HEK293 (cell line): ENCODE results near the gene NID2.

Experiments
- GFI1B ChIP-seq: fragments of 450-650 bp; formaldehyde crosslinking; IDR thresholded peaks from 2 replicates; pipeline ENCODE4 v1.5.1; 2016; ENCODE audit warnings: missing biosample characterization, missing genetic modification characterization
- GLIS2 ChIP-seq: fragments of 450-650 bp; formaldehyde crosslinking; IDR thresholded peaks from 2 replicates; pipeline ENCODE4 v1.5.1; 2016; ENCODE audit warnings: missing biosample characterization, missing genetic modification characterization
- MEIS1 ChIP-seq: sonication (generic); formaldehyde crosslinking; IDR thresholded peaks from 2 replicates; pipeline ENCODE4 v1.8.1; 2022; ENCODE audit warnings: missing genetic modification reagents, mild to moderate bottlenecking, borderline replicate concordance
- TRIM28 ChIP-seq: IDR thresholded peaks from 2 replicates; pipeline ENCODE4 v1.6.1; 2011; ENCODE audit warnings: low read length, control low read depth, borderline replicate concordance
- YY2 ChIP-seq: fragments of 450-650 bp; formaldehyde crosslinking; IDR thresholded peaks from 2 replicates; pipeline ENCODE4 v1.5.1; 2016; ENCODE audit warnings: missing biosample characterization, missing genetic modification characterization
- ZBTB48 ChIP-seq: fragments of 450-650 bp; formaldehyde crosslinking; IDR thresholded peaks from 2 replicates; pipeline ENCODE4 v1.5.1; 2016; ENCODE audit warnings: missing biosample characterization, missing genetic modification characterization
- ZFP3 ChIP-seq: fragments of 450-650 bp; formaldehyde crosslinking; IDR thresholded peaks from 2 replicates; pipeline ENCODE4 v1.5.1; 2016; ENCODE audit warnings: low read depth, missing biosample characterization, missing genetic modification characterization
- ZNF221 ChIP-seq: fragments of 450-650 bp; formaldehyde crosslinking; IDR thresholded peaks from 2 replicates; pipeline ENCODE4 v1.5.1; 2017; ENCODE audit warnings: missing biosample characterization, missing genetic modification characterization, borderline replicate concordance
- ZNF223 ChIP-seq: fragments of 450-650 bp; formaldehyde crosslinking; IDR thresholded peaks from 2 replicates; pipeline ENCODE4 v1.5.1; 2016; ENCODE audit warnings: missing biosample characterization, missing genetic modification characterization
- ZNF335 ChIP-seq: fragments of 450-650 bp; formaldehyde crosslinking; conservative IDR thresholded peaks from 2 replicates; pipeline ENCODE4 v1.5.1; 2016; ENCODE audit warnings: missing biosample characterization, missing genetic modification characterization
- ZNF48 ChIP-seq: fragments of 450-650 bp; formaldehyde crosslinking; IDR thresholded peaks from 2 replicates; pipeline ENCODE4 v1.5.1; 2016; ENCODE audit warnings: missing biosample characterization, missing genetic modification characterization
- ZNF596 ChIP-seq: fragments of 450-650 bp; IDR thresholded peaks from 2 replicates; pipeline ENCODE4 v1.5.0; 2018; ENCODE audit warnings: missing biosample characterization, mild to moderate bottlenecking, missing genetic modification characterization, moderate library complexity
- ZNF600 ChIP-seq: fragments of 450-650 bp; formaldehyde crosslinking; IDR thresholded peaks from 2 replicates; pipeline ENCODE4 v1.5.1; 2016; ENCODE audit warnings: missing biosample characterization, missing genetic modification characterization
- ZNF660 ChIP-seq: fragments of 450-650 bp; IDR thresholded peaks from 2 replicates; pipeline ENCODE4 v1.5.1; 2018; ENCODE audit warnings: missing biosample characterization, mild to moderate bottlenecking, missing genetic modification characterization
- ZNF670 ChIP-seq: fragments of 450-650 bp; formaldehyde crosslinking; IDR thresholded peaks from 2 replicates; pipeline ENCODE4 v1.5.1; 2016; ENCODE audit warnings: missing biosample characterization, missing genetic modification characterization, low read depth
- ZNF677 ChIP-seq: fragments of 450-650 bp; IDR thresholded peaks from 2 replicates; pipeline ENCODE4 v1.5.0; 2018; ENCODE audit warnings: missing biosample characterization, mild to moderate bottlenecking, missing genetic modification characterization, moderate library complexity
- ZNF76 ChIP-seq: fragments of 450-650 bp; formaldehyde crosslinking; IDR thresholded peaks from 2 replicates; pipeline ENCODE4; 2016; ENCODE audit warnings: low read depth, missing biosample characterization, missing genetic modification characterization, borderline replicate concordance
- ZNF777 ChIP-seq: fragments of 450-650 bp; formaldehyde crosslinking; IDR thresholded peaks from 2 replicates; pipeline ENCODE4 v1.5.1; 2017; ENCODE audit warnings: missing biosample characterization, missing genetic modification characterization, borderline replicate concordance
- ZNF843 ChIP-seq: fragments of 450-650 bp; formaldehyde crosslinking; IDR thresholded peaks from 2 replicates; pipeline ENCODE4 v1.5.1; 2016; ENCODE audit warnings: missing biosample characterization, missing genetic modification characterization
- TF ChIP-seq, protein P1 (sequence below): fragments of 450-650 bp; formaldehyde crosslinking; IDR thresholded peaks from 2 replicates; pipeline ENCODE4 v1.5.1; 2017; ENCODE audit warnings: missing biosample characterization, missing genetic modification characterization
- TF ChIP-seq, protein P2 (sequence below): fragments of 450-650 bp; formaldehyde crosslinking; IDR thresholded peaks from 2 replicates; pipeline ENCODE4 v1.5.0; 2017; ENCODE audit warnings: missing biosample characterization, missing genetic modification characterization, borderline replicate concordance
- TF ChIP-seq, protein P3 (sequence below): fragments of 450-650 bp; formaldehyde crosslinking; IDR thresholded peaks from 2 replicates; pipeline ENCODE4 v1.5.1; 2016; ENCODE audit warnings: missing biosample characterization, missing genetic modification characterization
- TF ChIP-seq, protein P4 (sequence below): fragments of 450-650 bp; formaldehyde crosslinking; IDR thresholded peaks from 2 replicates; pipeline ENCODE4 v1.5.1; 2016; ENCODE audit warnings: missing biosample characterization, missing genetic modification characterization
- TF ChIP-seq, protein P5 (sequence below): fragments of 450-650 bp; formaldehyde crosslinking; IDR thresholded peaks from 2 replicates; pipeline ENCODE4 v1.5.1; 2016; ENCODE audit warnings: missing biosample characterization, missing genetic modification characterization
- TF ChIP-seq, protein P6 (sequence below): fragments of 450-650 bp; formaldehyde crosslinking; IDR thresholded peaks from 2 replicates; pipeline ENCODE4 v1.5.1; 2016; ENCODE audit warnings: missing biosample characterization, missing genetic modification characterization

NID2 gene

DNA sequence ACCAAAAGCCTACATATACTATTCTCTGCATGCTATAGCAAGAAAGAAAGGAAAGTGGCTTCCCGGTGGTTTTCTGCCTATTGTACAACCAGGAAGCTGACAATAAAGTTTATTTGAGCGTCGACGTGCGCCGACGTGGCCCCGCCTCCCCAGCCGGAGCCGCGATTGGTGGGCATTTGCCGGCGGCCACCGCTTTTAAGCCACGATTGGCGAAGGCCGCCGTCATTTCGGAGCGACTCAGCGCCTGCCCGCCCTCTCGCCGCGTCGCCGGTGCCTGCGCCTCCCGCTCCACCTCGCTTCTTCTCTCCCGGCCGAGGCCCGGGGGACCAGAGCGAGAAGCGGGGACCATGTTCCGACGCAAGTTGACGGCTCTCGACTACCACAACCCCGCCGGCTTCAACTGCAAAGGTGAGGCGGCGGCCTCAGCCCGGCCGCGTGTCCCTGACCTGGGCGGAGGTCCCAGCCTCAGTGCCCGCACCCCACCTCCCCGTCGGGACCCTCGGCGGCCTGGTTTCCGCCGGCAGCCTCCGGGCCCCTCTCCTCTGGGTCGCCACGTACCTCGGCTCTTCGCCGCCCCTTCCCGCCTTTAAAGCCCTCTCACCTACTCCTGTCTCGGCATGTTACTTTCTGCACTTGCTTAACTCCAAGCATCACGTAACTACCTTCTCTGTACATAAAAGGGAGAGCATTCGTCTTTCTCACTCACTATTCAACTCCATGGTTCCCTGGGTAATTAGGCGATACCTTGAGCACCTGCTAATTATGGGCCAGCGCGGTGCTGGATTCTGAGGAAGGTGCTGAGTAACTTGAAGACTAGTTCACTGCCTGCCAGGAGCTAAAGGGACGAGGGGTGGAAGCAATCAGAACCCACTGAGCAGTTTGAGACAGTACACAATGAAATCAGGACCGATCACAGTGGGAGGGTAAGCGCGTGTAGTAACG is 79.3 kb downstream of the NID2 start, which contains the start of gene RTRAF (continued):
- TF ChIP-seq, protein P1, sequence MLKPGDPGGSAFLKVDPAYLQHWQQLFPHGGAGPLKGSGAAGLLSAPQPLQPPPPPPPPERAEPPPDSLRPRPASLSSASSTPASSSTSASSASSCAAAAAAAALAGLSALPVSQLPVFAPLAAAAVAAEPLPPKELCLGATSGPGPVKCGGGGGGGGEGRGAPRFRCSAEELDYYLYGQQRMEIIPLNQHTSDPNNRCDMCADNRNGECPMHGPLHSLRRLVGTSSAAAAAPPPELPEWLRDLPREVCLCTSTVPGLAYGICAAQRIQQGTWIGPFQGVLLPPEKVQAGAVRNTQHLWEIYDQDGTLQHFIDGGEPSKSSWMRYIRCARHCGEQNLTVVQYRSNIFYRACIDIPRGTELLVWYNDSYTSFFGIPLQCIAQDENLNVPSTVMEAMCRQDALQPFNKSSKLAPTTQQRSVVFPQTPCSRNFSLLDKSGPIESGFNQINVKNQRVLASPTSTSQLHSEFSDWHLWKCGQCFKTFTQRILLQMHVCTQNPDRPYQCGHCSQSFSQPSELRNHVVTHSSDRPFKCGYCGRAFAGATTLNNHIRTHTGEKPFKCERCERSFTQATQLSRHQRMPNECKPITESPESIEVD (tag by site-specific recombination): no peak
- peak; percentile 32; the same call in 1 of the 2 replicates for TF ChIP-seq ZNF843
- TF ChIP-seq ZNF221 (tag by site-specific recombination): no peak
- TF ChIP-seq ZNF48: no peak
- TF ChIP-seq ZNF670 (tag by site-specific recombination): no peak
- TF ChIP-seq, protein P2, sequence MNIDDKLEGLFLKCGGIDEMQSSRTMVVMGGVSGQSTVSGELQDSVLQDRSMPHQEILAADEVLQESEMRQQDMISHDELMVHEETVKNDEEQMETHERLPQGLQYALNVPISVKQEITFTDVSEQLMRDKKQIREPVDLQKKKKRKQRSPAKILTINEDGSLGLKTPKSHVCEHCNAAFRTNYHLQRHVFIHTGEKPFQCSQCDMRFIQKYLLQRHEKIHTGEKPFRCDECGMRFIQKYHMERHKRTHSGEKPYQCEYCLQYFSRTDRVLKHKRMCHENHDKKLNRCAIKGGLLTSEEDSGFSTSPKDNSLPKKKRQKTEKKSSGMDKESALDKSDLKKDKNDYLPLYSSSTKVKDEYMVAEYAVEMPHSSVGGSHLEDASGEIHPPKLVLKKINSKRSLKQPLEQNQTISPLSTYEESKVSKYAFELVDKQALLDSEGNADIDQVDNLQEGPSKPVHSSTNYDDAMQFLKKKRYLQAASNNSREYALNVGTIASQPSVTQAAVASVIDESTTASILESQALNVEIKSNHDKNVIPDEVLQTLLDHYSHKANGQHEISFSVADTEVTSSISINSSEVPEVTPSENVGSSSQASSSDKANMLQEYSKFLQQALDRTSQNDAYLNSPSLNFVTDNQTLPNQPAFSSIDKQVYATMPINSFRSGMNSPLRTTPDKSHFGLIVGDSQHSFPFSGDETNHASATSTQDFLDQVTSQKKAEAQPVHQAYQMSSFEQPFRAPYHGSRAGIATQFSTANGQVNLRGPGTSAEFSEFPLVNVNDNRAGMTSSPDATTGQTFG (tag by site-specific recombination): no peak
- TF ChIP-seq ZNF677 (tag by site-specific recombination): no peak
- 0 out of 2 replicates have a peak, but pooled peaks have one; percentile 51 for TF ChIP-seq ZNF660 (tag by site-specific recombination)
- TF ChIP-seq, protein P3, sequence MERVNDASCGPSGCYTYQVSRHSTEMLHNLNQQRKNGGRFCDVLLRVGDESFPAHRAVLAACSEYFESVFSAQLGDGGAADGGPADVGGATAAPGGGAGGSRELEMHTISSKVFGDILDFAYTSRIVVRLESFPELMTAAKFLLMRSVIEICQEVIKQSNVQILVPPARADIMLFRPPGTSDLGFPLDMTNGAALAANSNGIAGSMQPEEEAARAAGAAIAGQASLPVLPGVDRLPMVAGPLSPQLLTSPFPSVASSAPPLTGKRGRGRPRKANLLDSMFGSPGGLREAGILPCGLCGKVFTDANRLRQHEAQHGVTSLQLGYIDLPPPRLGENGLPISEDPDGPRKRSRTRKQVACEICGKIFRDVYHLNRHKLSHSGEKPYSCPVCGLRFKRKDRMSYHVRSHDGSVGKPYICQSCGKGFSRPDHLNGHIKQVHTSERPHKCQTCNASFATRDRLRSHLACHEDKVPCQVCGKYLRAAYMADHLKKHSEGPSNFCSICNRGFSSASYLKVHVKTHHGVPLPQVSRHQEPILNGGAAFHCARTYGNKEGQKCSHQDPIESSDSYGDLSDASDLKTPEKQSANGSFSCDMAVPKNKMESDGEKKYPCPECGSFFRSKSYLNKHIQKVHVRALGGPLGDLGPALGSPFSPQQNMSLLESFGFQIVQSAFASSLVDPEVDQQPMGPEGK: 0 out of 2 replicates have a peak, but pooled peaks have one; percentile 46
- peak; percentile 46; the same call in 1 of the 2 replicates for TF ChIP-seq ZNF76 (tag by site-specific recombination)
- TF ChIP-seq, protein P4, sequence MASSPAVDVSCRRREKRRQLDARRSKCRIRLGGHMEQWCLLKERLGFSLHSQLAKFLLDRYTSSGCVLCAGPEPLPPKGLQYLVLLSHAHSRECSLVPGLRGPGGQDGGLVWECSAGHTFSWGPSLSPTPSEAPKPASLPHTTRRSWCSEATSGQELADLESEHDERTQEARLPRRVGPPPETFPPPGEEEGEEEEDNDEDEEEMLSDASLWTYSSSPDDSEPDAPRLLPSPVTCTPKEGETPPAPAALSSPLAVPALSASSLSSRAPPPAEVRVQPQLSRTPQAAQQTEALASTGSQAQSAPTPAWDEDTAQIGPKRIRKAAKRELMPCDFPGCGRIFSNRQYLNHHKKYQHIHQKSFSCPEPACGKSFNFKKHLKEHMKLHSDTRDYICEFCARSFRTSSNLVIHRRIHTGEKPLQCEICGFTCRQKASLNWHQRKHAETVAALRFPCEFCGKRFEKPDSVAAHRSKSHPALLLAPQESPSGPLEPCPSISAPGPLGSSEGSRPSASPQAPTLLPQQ (tag by site-specific recombination): peak; percentile 79
- TF ChIP-seq, protein P5, sequence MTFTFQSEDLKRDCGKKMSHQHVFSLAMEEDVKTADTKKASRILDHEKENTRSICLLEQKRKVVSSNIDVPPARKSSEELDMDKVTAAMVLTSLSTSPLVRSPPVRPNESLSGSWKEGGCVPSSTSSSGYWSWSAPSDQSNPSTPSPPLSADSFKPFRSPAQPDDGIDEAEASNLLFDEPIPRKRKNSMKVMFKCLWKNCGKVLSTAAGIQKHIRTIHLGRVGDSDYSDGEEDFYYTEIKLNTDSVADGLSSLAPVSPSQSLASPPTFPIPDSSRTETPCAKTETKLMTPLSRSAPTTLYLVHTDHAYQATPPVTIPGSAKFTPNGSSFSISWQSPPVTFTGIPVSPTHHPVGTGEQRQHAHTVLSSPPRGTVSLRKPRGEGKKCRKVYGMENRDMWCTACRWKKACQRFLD (tag by site-specific recombination): peak; percentile 39; the same call in 1 of the 2 replicates
- TF ChIP-seq ZNF596 (tag by site-specific recombination): peak; percentile 57
- TF ChIP-seq ZFP3 (tag by site-specific recombination): no peak
- TF ChIP-seq, protein P6, sequence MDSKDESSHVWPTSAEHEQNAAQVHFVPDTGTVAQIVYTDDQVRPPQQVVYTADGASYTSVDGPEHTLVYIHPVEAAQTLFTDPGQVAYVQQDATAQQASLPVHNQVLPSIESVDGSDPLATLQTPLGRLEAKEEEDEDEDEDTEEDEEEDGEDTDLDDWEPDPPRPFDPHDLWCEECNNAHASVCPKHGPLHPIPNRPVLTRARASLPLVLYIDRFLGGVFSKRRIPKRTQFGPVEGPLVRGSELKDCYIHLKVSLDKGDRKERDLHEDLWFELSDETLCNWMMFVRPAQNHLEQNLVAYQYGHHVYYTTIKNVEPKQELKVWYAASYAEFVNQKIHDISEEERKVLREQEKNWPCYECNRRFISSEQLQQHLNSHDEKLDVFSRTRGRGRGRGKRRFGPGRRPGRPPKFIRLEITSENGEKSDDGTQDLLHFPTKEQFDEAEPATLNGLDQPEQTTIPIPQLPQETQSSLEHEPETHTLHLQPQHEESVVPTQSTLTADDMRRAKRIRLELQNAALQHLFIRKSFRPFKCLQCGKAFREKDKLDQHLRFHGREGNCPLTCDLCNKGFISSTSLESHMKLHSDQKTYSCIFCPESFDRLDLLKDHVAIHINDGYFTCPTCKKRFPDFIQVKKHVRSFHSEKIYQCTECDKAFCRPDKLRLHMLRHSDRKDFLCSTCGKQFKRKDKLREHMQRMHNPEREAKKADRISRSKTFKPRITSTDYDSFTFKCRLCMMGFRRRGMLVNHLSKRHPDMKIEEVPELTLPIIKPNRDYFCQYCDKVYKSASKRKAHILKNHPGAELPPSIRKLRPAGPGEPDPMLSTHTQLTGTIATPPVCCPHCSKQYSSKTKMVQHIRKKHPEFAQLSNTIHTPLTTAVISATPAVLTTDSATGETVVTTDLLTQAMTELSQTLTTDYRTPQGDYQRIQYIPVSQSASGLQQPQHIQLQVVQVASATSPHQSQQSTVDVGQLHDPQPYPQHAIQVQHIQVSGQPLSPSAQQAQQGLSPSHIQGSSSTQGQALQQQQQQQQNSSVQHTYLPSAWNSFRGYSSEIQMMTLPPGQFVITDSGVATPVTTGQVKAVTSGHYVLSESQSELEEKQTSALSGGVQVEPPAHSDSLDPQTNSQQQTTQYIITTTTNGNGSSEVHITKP (tag by site-specific recombination): 0 out of 2 replicates have a peak, but pooled peaks have one; percentile 9
- TF ChIP-seq YY2 (tag by site-specific recombination): no peak
- TF ChIP-seq GLIS2 (tag by site-specific recombination): no peak
- TF ChIP-seq ZBTB48 (tag by site-specific recombination): peak; percentile 70
- TF ChIP-seq TRIM28: peak; percentile 63; the same call in 1 of the 2 replicates
- peak; percentile 93 for TF ChIP-seq ZNF223
- TF ChIP-seq GFI1B (tag by site-specific recombination): 0 out of 2 replicates have a peak, but pooled peaks have one; percentile 37
- peak; percentile 61 for TF ChIP-seq ZNF600
- peak; percentile 99 for TF ChIP-seq ZNF335
- peak; percentile 79; the same call in 1 of the 2 replicates for TF ChIP-seq ZNF777 (tag by site-specific recombination)
- no peak for TF ChIP-seq MEIS1 (CRISPR knock-in tag)
